NCI-H187 (cell line): ENCODE results near the gene FAM193A.
"Not testable (repeated sequence)": the region's sequence is repeated elsewhere in the genome, so short reads cannot be mapped to it uniquely, and the experiment has no call there.

Source experiments
- DNase-seq, 2 experiments: peaks; one replicate each; lab custom pipeline; 2025; lab: John Stamatoyannopoulos, UW

The FAM193A gene

DNA sequence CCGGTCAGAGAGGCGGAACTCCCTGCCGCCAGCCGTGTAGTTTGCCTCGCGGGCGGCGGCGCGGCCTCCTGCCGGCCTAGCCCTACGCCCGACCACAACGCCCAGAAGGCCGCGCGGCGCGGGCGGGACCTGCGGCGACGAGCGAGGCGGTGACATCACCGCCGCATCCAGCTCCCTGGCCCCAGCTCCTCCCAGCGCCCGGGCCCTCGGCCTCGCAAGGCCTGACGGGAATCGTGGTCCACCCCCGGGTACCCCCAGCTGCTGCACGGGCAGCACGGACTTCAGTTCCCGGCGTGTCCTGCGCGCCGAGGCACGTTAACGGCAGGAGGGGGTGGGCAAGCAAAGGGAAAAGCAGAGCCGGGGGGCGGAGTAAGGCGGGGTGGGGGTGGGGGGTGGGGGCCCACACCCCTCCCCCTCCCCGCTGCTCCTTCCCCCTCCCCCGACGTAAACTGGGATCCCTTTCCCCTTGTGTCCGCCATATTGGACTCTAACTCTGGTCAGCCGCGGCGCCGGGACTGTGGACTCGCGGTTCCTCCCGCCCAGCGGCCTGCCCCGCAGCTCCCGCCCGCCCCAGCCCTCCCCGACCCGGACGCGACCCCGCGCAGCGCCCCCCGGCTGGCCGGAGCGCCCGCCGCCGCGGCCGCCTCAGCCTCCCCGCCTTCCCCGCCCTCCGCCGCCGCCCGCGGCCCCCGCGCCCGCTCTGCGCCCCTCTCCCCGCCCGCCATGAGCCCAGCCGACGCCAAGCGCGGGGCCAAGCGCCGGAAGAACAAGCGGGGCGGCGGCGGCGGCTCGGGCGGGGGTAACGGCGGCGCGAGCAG is at the start of gene FAM193A:
Gene FAM193A, plus strand, starts transcription at position 455 of the 818 bp plus-strand sequence. Its CDS starts 269 bp downstream, at position 724.
- DNase-seq, result peak; percentile 92 to 100

- no peak for DNase-seq
Measured at GRCh38 chr4:2486981-2487380, 49.5 kb upstream of the FAM193A start.

DNA sequence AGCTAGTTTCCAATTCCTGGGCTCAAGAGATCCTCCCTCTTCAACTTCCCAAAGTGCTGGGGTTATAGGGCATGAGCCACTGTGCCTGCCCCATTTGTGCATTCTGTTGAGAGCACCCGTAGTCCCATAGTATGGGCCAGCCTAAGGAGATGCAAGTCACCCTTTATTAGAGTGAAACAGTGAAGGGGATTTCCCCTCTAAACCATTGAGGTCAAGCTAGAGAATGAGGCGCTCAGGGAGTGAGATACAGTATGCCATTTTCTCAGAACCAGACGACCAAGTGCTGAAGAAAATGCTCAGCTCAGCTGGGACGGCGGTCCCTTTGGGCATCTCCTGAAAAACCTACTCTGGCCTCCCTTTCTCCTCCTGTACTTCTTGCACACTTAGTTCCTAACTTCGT is 48.8 kb upstream of the FAM193A start:
- no peak for DNase-seq

DNA sequence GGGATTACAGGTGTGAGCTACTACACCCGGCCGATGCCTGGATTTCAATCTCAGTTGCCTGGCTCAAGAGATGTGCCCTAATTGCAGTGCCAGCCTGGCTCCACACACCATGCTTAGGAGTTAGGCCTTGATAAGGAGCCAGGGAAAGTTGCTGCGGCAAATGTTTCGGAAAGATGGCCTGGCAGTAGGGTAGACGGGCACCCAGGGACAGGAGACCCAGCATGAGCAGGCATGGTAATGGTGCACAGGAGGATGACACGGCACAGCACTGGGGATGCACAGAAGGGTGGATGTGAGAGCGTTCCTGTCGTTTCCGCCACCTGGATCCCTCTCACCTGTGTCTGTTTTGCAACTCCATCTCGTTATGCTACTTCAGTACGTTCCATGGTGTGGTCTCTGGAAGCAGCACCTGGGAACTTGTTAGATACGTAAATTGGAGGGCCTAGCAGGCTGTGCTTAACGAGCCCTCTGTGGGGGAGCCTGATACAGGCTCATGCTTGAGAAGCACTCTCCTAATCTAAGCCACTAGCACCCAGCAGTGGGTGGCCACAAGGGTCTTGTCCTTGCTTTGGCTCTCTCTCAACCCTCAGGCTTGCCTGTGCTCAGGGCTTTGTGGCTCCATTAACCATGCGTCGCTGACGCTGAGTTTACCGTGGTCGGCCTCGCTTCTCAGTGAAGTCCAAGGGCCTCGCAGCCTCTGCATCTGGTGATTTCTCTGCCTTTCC is 47.2 kb upstream of the FAM193A start:
- DNase-seq, result no peak

GRCh38 chr4:2489841-2490552 is 46.5 kb upstream of the FAM193A start:
- DNase-seq, result no peak

GRCh38 chr4:2492970-2493369 is 43.5 kb upstream of the FAM193A start:
- no peak for DNase-seq

GRCh38 chr4:2494992-2495391 is 41.5 kb upstream of the FAM193A start:
- DNase-seq, result no peak

DNA sequence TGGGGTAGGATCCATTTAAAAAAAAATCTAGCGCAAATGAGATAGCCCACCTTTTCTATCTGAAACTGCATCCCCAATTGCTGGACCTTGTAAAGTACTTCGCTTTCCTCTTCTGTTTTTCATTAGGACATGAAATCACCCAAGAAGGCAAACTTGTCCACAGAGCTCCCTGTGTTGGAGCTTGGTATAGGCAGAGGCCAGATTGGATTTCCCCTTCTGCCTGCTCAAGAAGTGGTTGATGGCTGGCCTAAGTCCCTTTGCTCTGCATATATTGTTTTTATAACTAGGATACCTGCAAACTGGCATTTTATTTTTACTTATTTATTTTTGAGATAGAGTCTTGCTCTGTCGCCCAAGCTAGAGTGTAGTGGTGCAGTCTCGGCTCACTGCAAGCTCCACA is 39.1 kb upstream of the FAM193A start:
- no peak for DNase-seq

DNA sequence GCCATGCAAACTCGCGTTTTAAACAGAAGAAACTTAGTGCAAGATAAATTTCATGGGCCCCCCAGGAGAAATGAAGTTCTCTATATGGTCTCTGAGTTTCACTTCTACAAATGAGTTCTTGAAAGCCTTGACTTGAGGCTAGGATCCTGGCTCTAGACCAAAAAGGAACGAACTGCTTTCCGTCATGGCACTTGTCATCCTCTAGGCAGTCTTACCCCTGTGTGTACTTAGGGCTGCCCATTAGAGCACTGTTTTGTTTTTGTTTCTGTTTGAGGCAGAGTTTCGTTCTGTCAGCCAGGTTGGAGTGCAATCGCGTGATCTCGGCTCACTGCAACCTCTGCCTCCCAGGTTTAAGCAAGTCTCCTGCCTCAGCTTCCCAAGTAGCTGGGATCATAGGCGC is 38.5 kb upstream of the FAM193A start:
- DNase-seq, result no peak

DNA sequence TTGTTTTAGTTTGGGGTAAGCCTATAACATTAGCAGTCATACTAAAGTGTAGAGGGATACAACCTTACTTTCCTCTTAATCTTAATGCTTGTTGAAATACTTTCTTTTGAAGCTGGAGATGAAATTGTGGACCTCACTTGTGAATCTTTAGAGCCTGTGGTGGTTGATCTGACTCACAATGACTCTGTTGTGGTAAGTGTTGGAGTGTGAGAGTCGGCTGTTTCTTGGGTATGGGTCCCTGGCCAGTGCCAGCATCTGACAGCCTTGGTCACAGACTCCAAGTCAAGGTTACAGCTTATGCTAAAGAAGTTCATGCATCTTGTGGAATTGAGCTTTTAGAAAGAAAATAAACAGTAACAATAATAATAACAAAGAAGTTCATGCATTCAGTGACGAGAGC is 35.9 kb upstream of the FAM193A start:
- DNase-seq, result no peak

DNA sequence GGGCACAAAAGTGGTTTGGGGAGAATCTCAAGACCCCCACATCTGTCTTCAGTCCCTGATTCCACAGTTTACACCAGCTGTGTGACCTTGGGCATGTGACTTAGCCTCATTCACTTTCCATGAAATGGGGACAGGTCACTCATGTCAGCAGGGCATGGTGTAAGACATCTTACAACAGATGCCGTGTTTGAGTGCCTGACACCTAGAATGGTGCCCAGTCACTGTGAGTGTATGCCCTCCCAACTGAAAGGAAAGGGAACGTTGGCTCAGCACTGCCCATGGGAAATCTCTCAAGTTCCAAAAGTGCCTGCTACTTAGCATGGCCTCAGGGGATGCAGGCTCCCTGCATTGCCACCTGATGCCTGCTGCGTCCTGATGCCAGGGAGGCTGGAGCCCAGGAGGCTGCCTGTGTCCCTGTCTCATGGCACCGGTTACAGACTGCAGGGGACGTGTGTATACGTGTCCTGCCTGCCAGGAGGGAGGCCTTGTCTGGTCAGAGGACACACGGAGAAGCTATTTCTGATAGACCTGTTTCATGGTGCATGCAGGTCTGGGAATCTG is 35.3 kb upstream of the FAM193A start:
- no peak for DNase-seq

GRCh38 chr4:2503809-2504208 is 32.6 kb upstream of the FAM193A start:
- DNase-seq, result no peak

DNA sequence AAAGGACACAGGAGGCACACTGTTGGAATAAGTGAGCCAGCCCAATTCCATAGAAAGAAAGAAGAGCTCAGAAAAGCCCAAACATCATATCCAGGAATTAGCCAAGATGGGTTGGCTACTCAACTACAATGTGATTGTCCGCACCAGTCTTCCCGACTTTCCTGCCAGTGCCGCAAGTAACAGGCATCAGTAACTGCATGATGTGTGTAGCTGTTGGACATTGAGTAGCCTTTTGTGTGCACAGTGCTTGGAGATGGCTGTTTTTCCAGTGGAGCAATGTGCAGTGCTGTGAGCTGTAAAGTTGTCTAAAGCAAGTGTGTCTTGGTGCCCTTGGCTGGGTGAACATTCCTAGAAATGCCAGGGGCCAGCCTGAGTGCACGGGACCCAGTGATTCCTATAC is 29.2 kb upstream of the FAM193A start:
- no peak for DNase-seq

GRCh38 chr4:2507855-2508254 is 28.6 kb upstream of the FAM193A start:
- DNase-seq, result no peak

- DNase-seq, result no peak
Measured at GRCh38 chr4:2510351-2511259, 25.8 kb upstream of the FAM193A start.

GRCh38 chr4:2511645-2512131 is 24.8 kb upstream of the FAM193A start:
- DNase-seq, result no peak

GRCh38 chr4:2512396-2513135 is 23.9 kb upstream of the FAM193A start:
- no peak for DNase-seq

DNA sequence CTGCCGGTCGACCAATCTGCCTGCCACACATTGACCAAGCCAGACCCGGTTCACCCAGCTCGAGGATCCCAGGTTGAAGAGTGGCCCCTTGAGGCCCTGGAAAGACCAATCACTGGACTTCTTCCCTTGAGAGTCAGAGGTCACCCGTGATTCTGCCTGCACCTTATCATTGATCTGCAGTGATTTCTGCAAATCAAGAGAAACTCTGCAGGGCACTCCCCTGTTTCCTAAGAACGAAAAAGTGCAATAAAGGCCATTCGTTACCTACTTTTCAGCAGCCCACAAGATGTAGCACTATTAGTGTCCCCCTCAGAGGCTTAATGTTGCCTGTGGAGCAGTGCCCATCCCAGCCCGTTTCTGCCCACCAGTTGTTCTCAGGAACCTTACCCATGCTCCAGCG is 22.3 kb upstream of the FAM193A start:
- DNase-seq, result not testable (repeated sequence)

GRCh38 chr4:2514944-2515343 is 21.5 kb upstream of the FAM193A start:
- DNase-seq, result not testable (repeated sequence)

DNA sequence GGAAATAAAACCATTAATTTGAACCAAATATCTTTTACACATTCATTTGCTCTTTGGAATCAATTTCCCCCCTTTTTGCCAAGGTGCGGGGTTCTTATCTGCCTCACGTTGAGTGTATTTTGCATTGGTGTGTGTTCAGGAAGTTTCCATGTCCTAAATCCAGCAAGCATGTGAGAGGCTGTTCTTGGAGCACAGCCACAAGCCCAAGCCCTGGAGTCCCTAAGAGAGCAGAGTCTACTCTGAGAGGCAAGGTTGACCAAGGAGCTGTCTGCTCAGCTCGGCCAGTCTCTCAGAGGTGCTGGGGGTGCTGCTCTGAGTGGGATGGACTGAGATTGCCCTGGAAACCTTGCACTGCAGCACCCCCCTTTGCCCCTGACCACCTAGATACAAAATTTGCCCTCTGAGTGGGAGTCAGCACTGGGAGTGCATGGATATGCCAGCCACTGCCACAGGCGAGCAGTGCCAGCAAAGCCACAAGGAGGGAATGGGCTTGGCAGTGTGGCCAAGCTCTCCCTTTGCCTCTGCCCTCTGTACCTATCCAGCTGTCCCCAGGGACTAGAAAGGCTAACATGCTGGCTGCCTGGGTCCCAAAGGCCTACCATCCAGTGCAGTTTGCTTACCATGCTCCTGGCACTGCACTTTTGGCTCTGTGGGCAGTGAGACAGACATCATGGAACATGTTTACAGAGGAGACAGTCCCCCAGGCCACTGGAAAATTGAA is 20.5 kb upstream of the FAM193A start:
- DNase-seq, result no peak
